ENCODE results near the gene SDHA. TPM values are rescaled to one million over a fixed set of nuclear protein-coding genes. Genes with fewer than 3 reads are reported as not detected.

The SDHA gene
- total RNA-seq, 2 donors from 2014 or later: 62.8 to 75.5 TPM

DNA sequence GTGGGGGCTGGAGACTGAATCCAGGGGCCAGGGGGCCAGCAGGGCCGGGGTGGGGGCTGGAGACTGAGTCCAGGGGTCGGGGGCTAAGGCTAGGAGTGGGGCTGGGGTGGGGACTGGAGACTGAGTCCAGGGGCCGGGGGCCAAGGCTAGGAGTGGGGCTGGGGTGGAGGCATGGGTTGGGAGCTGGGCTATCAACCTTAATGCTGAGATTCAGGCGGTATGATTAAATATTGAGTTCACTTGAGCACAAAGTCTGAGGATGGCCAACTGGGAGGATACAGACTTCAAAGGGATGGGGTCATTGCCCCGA, 43.9 kb upstream of the SDHA start:
- Histone ChIP-seq H3K4me3 (no peak overlapping the region), H3K27ac (no peak overlapping the region), H3K9me3 (no peaks in the 10 kb centered on the region), H3K27me3 (no peaks in the 10 kb centered on the region), H3K4me1 (no peaks in the 10 kb centered on the region), H3K36me3 (replicated peaks in 1 of 2; ENCODE audit: insufficient read depth in 1 of 2, low read depth in 2 of 2) (no peaks in the 10 kb centered on the region)
- TF ChIP-seq, protein P1, sequence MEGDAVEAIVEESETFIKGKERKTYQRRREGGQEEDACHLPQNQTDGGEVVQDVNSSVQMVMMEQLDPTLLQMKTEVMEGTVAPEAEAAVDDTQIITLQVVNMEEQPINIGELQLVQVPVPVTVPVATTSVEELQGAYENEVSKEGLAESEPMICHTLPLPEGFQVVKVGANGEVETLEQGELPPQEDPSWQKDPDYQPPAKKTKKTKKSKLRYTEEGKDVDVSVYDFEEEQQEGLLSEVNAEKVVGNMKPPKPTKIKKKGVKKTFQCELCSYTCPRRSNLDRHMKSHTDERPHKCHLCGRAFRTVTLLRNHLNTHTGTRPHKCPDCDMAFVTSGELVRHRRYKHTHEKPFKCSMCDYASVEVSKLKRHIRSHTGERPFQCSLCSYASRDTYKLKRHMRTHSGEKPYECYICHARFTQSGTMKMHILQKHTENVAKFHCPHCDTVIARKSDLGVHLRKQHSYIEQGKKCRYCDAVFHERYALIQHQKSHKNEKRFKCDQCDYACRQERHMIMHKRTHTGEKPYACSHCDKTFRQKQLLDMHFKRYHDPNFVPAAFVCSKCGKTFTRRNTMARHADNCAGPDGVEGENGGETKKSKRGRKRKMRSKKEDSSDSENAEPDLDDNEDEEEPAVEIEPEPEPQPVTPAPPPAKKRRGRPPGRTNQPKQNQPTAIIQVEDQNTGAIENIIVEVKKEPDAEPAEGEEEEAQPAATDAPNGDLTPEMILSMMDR (IDR thresholded peaks at IDR 0.05): no peak
- no peak for TF ChIP-seq POLR2A (IDR thresholded peaks at IDR 0.05)
- DNase-seq (no peak), ATAC-seq (no peak)
- WGBS, 2 donors: 67 to 78% methylated on average over 4 to 5 of the region's 5 CpGs
- intact Hi-C loops (cut with DNase I): no loop called here

- no peak for ATAC-seq
- WGBS, 2 donors: 78 to 80% methylated on average over 13 to 16 of the region's 16 CpGs
- Histone ChIP-seq H3K9me3 (no peaks in the 10 kb centered on the region), H3K4me1 (no peaks in the 10 kb centered on the region), H3K36me3 (replicated peaks in 1 of 2; ENCODE audit: insufficient read depth in 1 of 2, low read depth in 2 of 2) (no peaks in the 10 kb centered on the region), H3K27ac (no peak overlapping the region), H3K27me3 (no peaks in the 10 kb centered on the region), H3K4me3 (no peak overlapping the region)
- TF ChIP-seq, protein P1 (IDR thresholded peaks at IDR 0.05): no peak
- no peak for TF ChIP-seq POLR2A (IDR thresholded peaks at IDR 0.05)
- intact Hi-C loops (cut with DNase I): no loop called here
- no peak for DNase-seq
Observed at GRCh38 chr5:174876-175465, 43.1 kb upstream of the SDHA start.

DNA sequence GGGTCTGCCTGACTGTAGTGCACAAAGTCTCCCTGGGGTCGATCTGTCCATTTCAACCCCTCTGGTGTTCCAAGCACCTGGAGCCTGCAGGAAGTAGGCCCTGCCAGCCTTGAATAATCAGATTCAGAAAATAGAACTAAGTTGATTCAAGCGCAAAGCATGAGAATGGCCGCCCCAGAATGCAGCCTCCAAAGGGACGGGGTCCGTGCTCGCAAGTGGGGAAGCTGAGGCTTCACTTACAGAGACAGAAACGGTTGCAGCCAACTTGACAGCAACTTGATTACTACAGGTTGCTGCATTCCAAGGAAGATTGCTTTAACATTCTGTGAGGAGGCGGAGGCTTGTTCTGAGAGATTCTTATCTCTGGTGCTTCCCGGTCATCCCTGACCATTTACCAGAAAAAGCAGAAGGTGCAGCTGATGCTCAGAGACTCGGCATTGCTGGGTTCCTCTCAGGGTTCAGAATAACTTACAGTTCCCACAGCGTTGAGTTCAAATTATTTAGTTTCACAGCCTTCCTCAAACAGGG, 41.8 kb upstream of the SDHA start:
- intact Hi-C loops (cut with DNase I): no loop called here
- H3K9me3 ChIP-seq: no peaks in the 10 kb centered on the region
- H3K27ac ChIP-seq: no peak overlapping the region
- TF ChIP-seq POLR2A (IDR thresholded peaks at IDR 0.05): no peak
- TF ChIP-seq, protein P1 (IDR thresholded peaks at IDR 0.05): no peak
- no peaks in the 10 kb centered on the region for H3K36me3 ChIP-seq (replicated peaks in 1 of 2; ENCODE audit: insufficient read depth in 1 of 2, low read depth in 2 of 2)
- H3K4me1 ChIP-seq: no peaks in the 10 kb centered on the region
- DNase-seq (no peak), ATAC-seq (no peak)
- H3K27me3 ChIP-seq: no peaks in the 10 kb centered on the region
- no peak overlapping the region for H3K4me3 ChIP-seq
- WGBS, 2 donors: 76 to 81% methylated on average over 10 to 11 of the region's 11 CpGs

GRCh38 chr5:178110-178509, 40.0 kb upstream of the SDHA start:
- Histone ChIP-seq H3K27me3 (no peaks in the 10 kb centered on the region), H3K9me3 (no peaks in the 10 kb centered on the region), H3K27ac (no peak overlapping the region), H3K36me3 (replicated peaks in 1 of 2; ENCODE audit: insufficient read depth in 1 of 2, low read depth in 2 of 2) (no peaks in the 10 kb centered on the region), H3K4me3 (no peak overlapping the region), H3K4me1 (no peaks in the 10 kb centered on the region)
- TF ChIP-seq, protein P1 (IDR thresholded peaks at IDR 0.05): no peak
- no peak for TF ChIP-seq POLR2A (IDR thresholded peaks at IDR 0.05)
- 56 to 65% methylated on average over 5 of the region's 5 CpGs for WGBS, 2 donors
- ATAC-seq (no peak), DNase-seq (no peak)
- intact Hi-C loops (cut with DNase I): no loop called here

- intact Hi-C loops (cut with DNase I): no loop called here
- Histone ChIP-seq H3K27ac (no peak overlapping the region), H3K27me3 (no peaks in the 10 kb centered on the region), H3K4me1 (no peaks in the 10 kb centered on the region), H3K9me3 (no peaks in the 10 kb centered on the region), H3K4me3 (no peak overlapping the region), H3K36me3 (replicated peaks in 1 of 2; ENCODE audit: insufficient read depth in 1 of 2, low read depth in 2 of 2) (no peaks in the 10 kb centered on the region)
- 78% methylated on average over 9 of the region's 9 CpGs for WGBS, 2 donors
- TF ChIP-seq POLR2A (IDR thresholded peaks at IDR 0.05): no peak
- TF ChIP-seq, protein P1 (IDR thresholded peaks at IDR 0.05): no peak
- DNase-seq (no peak), ATAC-seq (no peak)
Observed at GRCh38 chr5:179401-179800, 38.7 kb upstream of the SDHA start.
